ENCODE measurements around the gene FBXO44.

FBXO44 gene

DNA sequence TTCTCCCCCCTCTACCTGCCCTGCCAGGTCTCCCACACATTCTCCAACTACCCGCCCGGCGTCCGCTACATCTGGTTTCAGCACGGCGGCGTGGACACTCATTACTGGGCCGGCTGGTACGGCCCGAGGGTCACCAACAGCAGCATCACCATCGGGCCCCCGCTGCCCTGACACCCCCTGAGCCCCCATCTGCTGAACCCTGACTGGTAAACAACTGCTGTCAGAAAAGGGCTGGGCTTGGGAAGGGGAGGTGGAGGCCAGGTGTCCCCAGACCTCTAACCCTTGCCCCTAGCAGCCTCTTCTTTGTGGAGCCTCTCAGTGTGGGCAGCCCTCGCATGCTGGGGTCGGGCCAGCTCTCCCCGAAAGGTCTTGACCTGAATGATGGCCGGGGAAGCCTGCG is 6.4 kb downstream of the FBXO44 start:
- no peak for DNase-seq

DNA sequence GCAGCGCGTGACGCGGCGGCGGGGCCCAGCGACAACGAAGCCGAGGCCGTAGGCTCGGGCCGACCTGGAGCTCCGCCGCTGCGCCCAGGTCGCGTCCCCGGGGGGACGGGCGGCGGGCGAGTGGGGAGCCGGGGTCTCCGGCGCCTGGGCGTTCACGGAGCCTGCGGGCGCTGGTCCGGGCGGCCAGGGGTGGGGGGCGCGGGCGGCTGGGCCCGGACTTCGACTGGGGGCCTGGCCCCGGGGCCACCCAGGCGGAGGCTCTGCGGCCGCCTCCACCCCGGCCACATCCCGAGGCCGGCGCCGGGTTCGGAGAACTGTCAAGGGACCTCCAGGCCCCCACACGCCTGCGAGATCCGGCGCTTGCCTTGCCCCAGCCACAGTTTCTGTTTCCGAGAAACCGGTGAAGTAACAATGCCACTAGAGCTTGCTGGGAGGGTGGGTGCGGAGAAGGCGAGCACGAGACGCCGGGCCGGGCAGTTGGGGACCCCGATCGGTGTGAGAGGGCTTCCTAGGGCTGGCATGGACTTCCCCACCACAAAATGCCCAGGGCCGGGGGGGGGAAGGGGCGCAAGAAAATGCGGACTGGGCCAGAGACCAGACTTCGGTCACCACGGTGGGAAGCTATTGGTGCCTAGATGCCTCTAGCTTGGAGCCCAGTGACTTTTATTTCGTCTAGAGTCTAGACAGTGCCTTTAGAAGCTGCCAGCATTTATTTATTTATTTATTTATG is 9.8 kb downstream of the FBXO44 start:
- DNase-seq = peak; percentile 64

DNA sequence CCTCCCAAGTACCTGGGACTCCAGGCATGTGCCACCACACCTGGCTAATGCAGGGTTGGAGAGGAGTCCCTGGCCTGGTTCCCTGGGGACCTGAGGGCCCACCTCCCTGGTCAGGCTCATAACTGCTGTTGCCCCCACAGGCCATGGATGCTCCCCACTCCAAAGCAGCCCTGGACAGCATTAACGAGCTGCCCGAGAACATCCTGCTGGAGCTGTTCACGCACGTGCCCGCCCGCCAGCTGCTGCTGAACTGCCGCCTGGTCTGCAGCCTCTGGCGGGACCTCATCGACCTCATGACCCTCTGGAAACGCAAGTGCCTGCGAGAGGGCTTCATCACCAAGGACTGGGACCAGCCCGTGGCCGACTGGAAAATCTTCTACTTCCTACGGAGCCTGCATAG is 13.8 kb downstream of the FBXO44 start:
- no peak for DNase-seq

DNA sequence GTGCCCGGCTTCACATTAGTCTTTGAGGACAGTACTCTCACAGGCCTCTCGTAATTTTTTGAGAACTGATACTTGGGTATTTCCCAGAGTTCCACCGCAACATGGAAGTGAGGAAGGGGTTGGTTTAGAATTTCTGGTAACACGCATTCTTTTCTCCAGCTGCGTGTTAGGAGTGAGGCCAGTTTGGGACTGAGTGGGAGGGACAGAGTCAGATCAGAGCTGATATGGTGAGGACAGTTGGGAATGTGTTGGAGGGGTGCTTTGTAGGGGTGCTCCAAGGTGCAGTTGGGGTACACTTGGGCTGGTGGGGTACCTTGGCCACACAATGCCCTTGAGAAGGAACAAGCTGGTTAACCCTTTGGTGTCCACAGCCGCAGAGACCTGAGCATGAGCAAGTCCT is 16.1 kb downstream of the FBXO44 start:
- DNase-seq = no peak

DNA sequence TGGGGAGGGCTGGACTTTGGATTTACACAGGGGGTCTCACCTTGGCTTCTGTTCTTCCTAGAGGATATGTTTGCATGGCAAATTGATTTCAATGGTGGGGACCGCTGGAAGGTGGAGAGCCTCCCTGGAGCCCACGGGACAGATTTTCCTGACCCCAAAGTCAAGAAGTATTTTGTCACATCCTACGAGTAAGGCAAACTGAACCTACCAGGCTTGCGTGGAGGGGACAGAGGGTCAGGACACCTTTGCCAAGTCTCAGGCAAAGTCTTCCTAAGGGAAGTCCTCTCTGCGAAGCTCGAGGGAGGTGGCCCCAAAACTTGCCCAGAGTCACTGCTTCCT is 16.5 kb downstream of the FBXO44 start:
- no peak for DNase-seq

DNA sequence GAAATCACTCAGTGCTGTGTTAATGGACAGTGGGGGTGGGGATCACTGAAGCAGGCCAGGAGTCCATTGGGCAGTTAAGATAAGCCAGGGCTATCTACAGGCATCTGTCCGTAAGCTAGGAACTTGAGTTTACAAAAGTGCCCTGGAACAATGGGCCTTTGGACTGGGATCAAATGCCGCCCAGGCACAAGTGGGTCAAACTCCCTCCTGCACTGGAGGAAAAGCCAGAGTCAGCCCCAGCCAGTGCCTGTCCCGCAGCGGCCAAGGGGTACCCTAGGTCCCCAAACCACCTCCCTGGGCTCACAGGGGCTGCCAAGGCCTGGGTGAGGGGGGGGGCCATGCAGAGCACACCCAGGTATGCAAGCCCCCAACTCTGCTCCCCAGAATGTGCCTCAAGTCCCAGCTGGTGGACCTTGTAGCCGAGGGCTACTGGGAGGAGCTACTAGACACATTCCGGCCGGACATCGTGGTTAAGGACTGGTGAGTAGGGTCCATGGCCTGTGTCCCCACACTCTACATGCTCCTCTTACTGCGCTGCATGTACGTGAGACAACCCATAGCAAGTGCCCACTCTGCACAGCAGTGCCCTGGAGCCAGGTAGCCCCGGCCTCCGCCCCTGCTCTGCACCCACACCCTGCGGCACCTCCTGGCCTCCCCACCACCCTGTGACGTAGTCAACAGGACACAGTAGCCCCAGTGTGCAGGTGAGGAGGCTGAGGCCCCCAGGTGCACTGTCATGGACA is 17.0 kb downstream of the FBXO44 start:
- DNase-seq = no peak

DNA sequence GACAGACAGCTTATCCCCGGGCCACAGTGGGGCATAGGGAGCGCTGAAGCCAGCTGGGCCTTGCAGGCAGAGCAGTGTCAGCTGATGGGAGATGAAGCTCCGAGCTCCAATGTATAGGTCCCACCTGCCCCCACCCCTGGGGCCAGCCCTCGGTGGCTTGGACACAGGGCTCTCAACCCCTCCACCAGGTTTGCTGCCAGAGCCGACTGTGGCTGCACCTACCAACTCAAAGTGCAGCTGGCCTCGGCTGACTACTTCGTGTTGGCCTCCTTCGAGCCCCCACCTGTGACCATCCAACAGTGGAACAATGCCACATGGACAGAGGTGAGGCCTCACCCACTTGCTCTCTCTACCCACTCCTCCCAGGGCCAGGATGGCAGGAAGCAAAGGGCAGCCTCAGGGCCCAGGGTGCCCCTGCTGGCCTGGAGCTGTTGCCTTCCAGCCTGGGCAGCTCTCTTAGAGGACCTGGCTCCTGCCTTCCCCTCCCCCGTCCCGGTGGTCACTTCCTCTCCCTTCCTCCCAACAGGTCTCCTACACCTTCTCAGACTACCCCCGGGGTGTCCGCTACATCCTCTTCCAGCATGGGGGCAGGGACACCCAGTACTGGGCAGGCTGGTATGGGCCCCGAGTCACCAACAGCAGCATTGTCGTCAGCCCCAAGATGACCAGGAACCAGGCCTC is 18.6 kb downstream of the FBXO44 start:
- DNase-seq = no peak

DNA sequence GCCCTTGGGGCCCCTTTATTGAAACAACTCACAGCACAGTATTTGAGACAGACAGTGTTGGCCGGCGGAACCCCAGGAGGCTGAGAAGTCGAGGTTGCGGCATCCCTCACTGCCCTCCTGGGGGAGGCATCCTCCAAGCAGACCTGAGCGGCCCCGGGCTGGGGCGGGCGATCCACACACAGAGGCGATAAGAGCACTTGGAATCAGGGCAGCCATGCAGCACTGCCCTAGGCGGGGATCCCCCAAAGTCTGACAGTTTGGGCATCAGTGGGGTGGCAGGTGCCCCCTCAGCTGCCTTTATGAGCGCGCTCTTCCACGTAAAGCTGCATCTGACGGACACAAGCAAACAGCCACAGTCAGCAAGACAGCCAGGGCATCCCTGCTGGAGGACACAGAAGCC is 19.8 kb downstream of the FBXO44 start:
- DNase-seq = no peak

DNA sequence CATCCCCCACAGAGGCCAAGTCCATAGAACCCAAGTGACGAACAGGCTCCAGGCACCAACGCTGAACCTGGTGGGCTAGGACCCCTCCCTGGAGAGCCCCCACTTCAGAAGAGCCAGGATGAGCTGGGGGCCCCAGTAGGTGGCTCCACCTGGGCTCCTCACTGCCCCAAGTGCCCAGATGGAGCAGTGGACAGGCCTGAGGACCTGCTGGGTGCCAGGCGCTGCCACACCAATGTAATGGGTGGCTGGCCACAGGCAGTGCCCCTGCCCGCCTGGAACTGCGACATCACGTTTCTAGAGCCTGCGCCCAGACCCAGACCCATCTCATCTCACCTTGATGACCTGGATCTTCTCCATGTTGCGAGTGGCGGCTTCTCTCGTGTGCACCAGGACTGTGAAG is 20.6 kb downstream of the FBXO44 start:
- no peak for DNase-seq

DNA sequence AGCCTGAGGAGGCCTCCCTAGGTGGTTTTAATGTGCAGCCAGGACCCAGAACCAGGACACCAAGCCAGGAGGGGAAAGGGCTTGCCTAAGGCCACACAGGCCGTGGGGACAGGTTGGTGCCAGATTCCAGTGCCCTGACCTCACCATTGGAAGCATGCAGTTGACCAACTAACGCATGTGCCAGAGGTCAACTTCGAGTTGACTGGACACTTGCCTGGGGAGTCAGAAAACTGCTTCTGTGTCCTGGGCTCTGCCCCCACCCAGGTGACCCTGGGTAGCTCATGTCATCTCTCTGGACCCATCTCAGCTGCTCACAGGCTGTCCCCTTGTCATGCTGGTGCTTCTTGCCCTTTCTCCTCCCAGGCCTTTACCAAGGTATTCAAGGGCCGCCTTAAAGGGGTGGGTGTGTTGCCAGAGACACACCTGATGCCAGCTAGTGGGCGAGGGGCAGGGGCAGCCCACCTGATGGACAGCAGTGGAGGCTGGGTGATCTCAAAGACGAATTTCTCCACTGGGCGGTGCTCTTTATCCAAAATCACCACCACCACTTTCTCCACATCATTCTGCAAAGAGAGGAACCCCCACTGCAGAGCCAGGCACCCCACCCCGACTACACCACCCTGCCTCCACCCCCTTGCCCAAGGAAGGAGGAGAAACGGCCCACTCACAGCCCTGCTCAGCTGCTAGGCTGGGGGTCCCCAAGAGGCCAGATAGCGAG is 21.9 kb downstream of the FBXO44 start:
- DNase-seq = no peak

DNA sequence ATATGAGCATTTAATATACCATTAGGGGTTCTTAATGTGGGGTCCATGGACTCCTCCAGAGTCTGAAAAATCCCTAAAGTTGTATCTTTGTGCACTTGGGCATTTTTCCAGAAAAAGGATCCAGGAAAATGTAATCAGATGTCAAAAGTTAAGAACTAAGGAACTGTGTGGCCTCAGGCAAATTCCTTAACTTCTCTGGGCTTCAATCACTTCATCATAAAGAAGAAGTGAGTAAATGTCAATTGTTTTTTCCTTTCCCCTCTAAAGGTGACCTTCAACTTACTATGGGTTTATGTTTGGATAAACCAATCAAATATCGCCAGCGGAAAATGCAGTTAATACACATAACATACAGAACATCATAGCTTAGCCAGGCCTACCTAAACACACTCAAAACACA is 23.8 kb downstream of the FBXO44 start:
- DNase-seq = no peak

DNA sequence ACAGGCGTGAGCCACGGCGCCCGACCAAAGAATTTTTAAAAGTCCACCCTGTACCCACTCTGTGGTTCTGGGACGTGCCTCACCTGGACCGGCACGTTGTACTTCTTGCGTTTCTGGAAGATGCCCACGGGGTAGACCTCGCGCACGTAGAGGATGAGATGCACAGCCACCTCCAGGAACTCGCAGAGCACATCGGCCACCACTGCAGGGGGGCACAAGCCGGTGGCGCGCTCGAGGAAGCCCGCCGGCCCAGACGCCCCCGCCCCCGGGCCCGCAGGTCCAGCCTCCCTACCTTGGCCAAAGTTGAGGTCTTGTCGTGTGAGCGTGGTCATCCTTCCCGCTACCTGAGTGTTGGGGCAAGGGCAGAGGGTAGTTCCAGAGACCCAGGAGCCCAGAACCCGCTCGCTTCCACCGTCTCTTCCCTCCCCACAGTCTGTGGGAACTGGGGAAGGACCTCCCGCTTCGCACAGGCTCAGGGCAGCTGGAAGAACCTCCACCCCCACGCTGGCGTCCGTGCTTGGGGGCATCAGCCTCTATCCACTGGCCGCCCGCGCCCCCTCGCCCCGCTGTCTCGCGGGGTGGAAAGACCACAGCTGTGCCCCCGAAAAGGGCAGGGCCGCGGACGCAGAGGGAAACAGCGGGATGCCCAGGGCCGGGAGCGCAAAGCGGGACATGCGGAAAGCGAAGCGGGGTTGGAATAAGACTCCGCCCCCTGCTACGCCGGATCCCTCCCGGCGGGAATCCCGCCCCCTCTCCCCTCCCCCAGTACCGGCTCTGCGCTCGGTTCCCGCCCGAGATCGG is 25.8 kb downstream of the FBXO44 start:
- DNase-seq = no peak

DNA sequence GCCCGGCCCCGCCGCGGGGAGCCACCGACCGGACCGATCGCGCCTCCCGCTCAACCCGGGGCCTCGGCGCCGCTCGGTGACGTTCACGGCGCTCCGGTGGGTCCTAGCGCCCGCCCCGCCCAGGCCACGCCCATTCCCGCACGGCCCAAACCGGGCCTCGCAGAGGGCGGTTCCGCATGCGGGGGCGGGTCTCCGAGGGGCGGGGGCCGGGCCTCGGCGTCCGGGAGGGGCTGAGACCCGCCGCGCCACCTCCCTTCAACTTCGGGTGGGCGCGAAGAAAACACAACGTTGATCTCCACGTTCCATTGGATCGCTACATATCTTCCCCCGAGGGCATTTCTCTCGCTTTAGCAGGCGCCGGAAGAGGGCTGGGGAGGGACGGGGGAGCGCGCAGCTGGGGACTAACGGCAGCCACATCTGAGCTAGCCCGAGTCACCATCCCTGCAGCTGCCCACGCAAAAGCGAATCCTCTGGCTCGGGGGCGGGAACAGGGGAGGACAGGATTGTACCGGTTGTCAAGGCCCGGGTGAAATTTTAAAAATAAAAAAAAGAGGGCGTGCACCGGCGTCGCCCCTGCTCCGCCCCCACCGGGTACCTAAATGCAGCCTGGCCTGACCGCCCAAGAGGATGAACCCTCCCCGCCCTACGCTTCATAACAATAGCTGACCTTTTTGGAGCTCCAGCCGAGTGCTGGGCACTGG is 26.5 kb downstream of the FBXO44 start, which contains the start of gene MAD2L2:
Gene MAD2L2, minus strand, starts transcription at position 78 of the 701 bp plus-strand sequence. CDS start 547 bp downstream, outside the sequence.
- peak; percentile 87 for DNase-seq

DNA sequence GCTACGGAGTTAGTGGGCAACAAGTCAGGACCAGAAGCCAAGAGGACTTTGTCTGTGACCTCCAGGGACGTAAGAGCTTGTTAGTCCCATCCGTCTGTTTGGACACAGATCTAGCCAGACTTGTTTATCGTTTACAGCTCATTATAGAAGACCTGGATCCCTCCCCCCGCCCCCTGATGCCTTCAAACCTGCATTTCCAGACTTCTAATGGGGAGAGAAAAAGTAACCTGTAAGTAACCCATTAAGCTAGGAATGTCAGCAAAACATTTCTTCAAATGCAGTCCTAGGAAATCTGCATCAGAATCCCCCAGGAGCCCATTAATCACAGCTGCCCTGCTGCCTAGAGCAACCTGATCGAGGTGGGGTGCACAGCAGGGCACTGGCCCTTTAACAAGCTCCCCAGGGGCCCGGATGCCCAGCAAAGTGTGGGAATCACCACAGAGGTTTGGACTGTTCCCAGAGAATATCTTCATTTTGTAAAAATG is 27.7 kb downstream of the FBXO44 start:
- DNase-seq = no peak

DNA sequence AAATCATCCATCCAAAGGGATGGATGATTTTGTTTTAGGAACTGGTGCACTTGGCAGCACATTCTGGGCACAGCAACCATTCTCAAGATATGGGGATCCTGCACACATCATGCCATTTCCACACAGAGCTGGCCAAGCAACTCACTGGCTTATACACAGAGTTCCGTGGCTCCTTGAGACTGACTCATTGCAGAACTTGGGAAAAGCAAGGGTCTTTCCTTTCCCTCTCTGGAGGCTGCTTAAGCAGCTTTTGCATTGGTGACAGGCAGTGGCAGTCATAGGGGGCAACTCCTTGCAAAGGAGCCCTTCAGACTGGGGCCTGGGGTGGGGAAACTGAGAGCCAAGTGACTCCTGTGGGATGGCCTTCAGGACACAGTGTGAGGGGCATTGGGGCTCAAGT is 28.1 kb downstream of the FBXO44 start:
- DNase-seq = no peak

DNA sequence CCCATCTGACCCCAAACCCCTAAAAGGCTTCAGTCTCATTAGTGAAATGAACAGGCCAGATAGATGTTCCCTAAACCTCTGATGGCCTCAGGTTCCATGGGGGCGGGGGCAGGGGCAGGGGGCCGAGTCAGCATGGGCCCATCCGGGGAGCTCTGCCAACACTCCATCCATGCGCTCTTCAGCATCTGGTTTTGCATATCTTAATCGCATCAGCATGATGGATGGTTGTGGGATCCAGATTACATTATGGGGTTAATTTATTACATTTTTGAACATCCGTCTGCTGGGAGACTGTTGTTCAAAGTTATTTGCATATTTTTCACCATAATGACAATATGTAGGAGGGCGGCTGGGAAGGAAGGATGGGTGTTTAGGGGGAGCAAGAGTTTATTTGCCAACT is 29.4 kb downstream of the FBXO44 start:
- DNase-seq = no peak

DNA sequence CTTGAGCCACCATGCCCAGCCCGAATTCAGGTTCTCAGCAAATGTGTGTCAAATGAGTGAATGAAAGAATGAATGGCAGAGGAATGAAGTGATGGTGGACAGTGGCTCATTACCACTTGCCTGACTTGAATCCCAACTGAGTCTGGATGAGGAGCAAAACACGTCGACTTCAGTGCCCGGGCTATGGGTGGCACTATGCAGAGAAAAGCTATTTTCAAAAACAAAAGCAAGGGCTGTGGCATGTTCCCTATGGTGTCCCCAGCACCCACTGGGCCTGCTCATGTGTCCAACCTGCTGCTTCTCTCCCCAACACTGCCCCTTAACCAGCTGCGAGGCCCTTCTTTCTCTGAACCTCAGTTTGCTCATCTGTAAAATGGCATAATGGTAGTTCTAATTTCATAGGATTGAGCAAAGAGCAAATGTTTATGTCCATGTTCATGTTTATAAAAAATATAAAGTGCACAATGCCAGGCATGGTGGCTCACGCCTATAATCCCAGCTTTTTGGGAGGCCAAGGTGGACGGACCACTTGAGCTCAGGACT is 30.6 kb downstream of the FBXO44 start:
- DNase-seq = no peak

DNA sequence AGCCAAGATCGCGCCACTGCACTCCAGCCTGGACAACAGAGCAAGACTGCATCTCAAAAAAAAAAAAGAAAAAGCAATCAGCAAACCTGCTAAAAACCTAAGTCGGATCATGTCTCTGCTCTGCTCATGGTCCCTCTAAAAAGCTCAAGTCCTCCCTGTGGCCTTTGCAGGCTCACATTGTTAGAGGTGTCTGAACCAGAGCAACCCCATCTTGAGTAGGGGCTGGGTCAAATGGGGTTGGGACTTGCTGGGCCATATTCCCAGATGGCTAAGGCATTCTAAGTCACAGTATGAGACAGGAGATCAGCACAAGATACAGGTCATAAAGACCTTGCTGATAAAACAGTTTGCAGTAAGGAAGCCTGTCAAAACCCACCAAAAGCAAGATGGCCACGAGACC is 33.8 kb downstream of the FBXO44 start:
- no peak for DNase-seq

DNA sequence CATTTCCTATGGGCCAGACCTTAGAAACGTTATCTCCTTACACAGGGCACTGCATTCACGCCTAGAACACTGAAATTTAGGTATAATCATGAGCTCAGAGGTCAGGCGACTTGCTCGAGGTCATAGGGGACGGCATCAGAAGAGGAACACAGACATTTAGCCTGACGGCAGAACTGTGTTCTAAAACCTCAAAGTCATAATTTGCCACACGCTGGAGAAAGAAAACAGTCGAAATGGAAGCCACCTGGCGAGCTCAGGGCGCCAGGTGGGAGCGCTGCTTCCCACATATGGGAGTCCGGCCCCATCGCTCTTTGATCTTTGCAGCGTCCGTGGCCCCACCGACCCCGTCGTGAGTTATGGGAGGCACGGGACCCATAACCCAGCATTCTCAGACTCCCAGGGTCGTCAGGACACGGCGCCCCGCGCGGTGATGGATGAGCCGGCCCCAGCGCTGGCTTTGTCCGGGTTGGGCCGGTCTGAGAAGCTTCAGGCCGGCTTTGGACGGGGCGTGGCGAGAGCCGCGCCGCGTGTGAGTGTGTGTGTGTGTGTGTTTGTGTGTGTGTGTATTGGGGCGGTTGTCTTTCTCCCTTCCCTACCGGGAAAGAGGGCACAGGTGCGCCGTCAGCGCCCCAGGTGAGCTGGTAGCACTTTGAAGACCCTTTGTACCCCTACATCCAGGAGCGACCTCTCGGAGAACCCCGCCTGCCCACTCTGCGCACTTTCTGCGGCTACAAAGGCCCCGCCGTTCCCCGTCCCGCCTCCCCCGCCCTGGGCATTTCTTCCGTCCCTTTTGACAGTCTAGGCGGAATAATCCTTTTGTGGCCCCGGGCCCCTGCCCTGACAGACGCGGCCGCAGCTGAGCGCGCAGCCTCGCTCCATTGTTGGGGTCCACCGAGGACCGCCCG is 36.0 kb downstream of the FBXO44 start:
- DNase-seq = no peak

DNA sequence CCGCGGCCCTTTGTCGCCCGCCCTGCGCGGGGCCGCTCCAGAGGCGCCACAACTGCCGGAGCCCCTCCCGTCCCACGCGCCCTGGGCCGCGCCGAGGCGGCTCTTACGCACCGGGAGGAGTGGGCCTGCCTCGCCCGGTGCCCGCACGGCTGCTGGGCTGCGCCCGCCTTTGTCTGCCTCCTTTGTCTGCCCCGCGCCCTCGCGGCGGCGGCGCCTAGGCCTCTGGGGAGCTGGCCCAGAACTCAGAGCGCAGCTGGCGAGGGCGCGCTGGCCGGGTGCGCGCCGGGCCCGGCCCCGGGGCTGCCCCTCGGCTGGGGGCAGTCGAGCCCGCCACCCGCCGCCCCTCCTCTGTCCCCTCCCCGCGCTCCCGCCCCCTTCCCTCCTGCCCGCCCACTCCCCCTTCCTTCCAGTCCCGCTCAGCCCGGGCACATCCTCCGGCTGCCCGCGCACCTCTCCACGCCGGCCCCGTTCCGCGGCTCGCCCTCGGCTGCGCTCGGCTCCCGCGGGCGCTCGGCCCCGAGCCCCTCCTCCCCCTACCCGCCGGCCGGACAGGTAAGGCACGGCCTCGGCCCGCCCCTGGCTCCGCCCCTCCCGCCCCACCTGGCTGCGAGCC is 36.7 kb downstream of the FBXO44 start, which contains the start of gene DRAXIN:
Gene DRAXIN, plus strand, starts transcription at position 409 of the 613 bp plus-strand sequence. CDS start 14,549 bp downstream, outside the sequence.
- no peak for DNase-seq

Data from CD4-positive, alpha-beta T cell treated with Interferon gamma for 1 hour (primary cell).